Measurements from ENCODE around the gene C8G. TPM values are rescaled to one million over a fixed set of nuclear protein-coding genes. Genes with fewer than 3 reads are reported as not detected.

C8G gene
- total RNA-seq, 1 experiment from 2014 or later, result not detected

DNA sequence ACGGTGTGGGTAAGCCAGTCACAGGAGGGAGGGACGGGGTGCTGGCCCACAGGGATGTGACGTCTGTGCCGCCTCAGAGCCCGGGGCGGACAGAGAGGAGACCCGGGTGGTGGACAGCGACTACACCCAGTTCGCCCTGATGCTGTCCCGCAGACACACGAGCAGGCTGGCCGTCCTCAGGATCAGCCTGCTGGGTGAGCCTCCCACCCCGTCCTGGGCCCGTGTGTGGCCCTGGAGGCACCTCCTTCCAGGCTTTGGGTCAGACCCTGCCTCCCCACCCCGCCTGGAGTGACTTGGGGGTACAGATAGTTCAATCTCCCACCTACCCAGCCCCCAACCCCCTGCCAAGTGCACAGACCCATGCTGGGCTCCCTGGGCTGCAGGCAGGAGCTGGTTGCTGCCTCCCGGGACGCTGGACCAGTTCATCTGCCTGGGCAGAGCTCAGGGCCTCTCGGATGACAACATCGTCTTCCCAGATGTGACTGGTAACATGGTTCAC is 8.8 kb downstream of the C8G start:
- no peak for DNase-seq (ENCODE audit: low spot score)

GRCh38 chr9:136954270-136955083 is 9.4 kb downstream of the C8G start:
- no peak for DNase-seq (ENCODE audit: low spot score)

DNA sequence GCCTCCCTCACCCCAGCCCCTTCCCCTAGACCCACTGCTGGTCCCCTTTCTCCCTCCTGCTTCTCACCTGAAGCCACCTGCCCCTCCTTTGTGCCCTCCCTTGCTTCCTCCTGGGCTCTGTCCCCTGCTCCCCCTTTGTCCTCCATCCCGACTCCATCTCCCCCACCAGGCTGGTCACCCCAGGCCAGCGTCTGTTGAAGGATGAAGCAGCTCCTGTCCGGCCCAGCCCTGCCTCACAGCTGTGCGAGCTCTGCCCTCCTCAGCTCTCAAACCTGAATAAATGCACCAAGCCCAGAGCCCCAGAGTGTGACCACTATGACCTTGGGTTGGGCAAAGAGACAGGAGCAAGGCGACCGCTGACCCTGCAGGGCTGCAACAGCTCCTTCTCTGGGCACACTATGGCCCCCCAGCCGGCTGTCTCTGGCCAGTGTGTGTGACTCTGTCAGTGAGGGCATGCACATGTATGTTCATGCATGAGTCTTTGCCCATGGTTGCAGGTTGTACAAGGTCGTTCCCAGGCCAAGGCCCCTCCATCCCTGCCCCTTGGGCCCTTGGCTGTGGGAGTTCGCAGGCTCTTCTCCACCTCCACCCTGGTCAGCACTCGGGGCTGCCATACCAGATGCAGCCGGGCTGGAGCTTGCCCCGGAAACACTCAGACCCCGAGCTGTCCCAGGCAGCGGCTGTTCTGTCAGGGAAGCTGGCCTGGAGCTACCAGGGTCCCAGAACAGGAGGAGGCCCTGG is 10.3 kb downstream of the C8G start:
- DNase-seq (ENCODE audit: low spot score), result no peak

- DNase-seq (ENCODE audit: low spot score), result no peak
Measured at GRCh38 chr9:136955943-136956335, 10.9 kb downstream of the C8G start.

- DNase-seq (ENCODE audit: low spot score), result no peak
Measured at GRCh38 chr9:136956604-136957003, 11.6 kb downstream of the C8G start.

DNA sequence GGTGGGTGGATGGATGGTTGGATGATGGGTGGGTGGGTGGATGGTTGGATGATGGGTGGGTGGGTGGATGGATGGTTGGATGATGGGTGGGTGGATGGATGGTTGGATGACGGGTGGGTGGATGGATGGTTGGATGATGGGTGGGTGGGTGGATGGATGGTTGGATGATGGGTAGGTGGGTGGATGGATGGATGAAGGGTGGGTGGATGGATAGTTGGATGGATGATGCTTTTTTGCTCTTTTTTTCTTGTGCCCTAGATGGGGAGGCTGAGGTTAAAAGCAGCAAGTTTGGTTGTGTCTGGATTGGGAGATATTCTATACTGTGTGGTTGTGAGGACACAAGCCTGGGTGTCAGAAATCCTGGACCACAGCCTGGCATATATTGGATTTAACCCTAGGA is 12.4 kb downstream of the C8G start:
- DNase-seq (ENCODE audit: low spot score), result no peak

- no peak for DNase-seq (ENCODE audit: low spot score)
Measured at GRCh38 chr9:136957901-136958300, 12.9 kb downstream of the C8G start.

DNA sequence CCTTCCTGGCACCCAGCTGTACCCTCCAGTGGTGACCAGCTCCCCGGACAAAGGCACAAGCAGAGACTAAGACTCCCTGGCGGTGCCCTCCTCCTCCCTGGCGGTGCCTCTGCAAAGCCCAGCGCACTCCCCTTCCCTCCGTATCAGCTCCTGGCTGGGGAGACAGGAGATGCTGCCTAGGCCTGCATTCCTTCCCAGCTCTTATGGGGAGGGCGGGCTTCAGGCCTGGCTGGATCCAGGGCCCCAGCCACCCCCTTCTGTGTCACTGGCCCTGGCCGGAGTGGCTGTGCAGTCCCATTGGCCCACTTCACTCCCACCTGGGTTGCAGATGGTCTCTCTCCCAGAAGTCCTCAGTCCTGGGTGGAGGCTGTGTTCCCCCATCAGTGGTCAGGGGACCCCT is 13.4 kb downstream of the C8G start:
- DNase-seq (ENCODE audit: low spot score), result no peak

- no peak for DNase-seq (ENCODE audit: low spot score)
Measured at GRCh38 chr9:136958898-136959850, 14.1 kb downstream of the C8G start.

- no peak for DNase-seq (ENCODE audit: low spot score)
Measured at GRCh38 chr9:136960212-136960937, 15.3 kb downstream of the C8G start.

DNA sequence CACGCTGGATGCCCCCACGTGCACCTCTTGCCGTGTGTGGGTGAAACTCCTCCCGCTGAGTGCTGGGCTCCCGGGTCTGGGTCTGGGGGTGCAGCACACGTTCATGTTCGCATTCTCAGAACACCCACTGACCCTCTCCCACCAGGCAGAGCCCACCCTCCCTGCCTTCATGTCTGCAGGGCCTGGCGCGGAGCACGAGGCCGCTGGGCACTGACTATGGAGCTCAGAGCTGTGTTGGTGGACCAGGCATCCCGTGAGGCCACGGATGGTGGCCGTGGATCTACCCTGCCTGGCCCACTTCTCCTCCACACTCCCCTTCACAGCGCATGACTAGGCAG is 15.9 kb downstream of the C8G start:
- DNase-seq (ENCODE audit: low spot score), result no peak

DNA sequence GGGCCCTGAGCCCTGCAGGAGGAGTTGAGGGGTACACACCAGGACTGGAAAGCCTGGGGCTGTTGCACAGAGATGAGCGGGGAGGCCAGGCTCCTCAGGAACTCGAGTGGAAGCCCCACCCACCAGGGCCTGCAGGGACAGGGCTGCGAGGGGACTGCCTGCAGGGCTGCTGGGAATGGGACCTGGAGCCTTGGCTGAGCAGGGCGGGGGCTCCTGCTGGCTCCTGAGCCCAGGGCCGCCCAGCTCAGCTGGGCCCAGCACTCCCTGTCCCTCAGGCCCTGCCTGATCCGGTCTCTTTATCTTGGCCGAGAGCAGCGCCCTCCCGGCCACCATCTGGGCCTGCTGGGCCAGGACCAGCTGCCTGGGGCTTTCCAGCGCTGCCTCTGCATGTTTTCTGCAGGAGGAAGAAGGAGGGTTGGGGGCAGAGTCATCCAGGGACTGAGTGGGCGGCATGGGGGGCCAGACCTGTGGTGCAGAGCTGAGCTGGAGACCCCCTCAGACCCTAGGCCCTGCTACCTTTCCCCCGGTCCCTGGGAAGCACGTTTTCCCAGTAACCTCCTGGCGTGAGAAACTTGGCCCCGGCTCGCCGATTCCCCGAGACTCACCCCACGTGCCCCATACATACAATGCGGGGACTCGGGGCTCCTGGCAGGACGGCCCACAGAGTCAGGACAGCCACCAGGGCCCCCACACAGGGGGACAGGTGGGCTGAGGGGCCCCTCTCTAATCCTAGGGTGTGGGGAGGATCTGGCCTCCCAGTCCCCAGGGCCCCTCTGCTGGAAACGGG is 16.4 kb downstream of the C8G start:
- DNase-seq (ENCODE audit: low spot score), result no peak

GRCh38 chr9:136962163-136962562 is 17.1 kb downstream of the C8G start:
- DNase-seq (ENCODE audit: low spot score), result no peak

GRCh38 chr9:136962701-136963248 is 17.7 kb downstream of the C8G start:
- no peak for DNase-seq (ENCODE audit: low spot score)

DNA sequence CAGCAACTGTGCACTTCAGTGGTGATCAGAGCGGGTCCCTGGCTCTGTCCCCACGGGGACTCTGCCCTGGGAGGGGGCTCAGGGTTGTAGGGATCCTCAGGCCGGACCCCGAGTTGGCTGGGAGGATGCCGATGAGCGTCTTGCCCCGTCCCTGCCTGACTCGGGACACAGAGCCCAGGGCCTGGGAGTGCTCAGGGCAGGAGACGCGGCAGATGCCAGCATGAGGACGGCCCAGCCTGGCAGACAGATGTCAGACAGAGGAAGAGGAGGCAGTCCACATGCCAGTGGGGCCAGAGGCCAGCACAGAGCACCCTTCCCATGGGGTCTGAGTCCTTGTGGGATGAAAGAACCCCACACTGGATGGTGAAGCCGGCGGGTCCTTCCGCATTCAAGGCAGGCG is 18.3 kb downstream of the C8G start:
- no peak for DNase-seq (ENCODE audit: low spot score)

GRCh38 chr9:136963751-136964150 is 18.7 kb downstream of the C8G start:
- no peak for DNase-seq (ENCODE audit: low spot score)

GRCh38 chr9:136964171-136964689 is 19.2 kb downstream of the C8G start:
- DNase-seq (ENCODE audit: low spot score), result no peak

DNA sequence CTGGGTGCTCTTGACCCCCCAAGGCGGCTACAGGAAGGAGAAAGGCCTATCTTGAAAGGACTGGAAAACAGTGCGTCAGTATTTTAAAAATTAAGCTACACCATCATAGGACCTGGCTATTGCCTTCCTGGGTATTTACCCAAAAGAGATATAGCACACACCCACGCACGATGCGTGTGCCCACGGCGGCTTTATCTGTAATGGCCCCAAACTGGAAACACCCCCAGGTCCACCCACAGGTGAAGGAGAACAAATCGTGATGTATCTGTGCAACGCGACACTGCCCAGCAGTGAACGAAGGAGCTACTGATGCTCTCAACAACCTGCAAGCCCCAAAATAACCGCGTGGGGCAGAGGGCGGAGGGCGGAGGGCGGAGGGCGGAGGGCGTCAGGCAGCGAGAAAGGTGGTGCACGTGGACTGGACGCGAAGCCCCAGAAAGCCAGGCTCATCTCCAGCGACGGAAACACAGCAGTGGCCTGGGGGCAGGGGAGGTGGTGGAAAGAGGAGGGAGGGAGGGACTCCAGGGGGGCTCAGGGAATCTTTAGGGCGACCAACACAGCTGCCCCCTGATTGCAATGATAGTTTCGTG is 19.9 kb downstream of the C8G start:
- no peak for DNase-seq (ENCODE audit: low spot score)

- DNase-seq (ENCODE audit: low spot score), result no peak
Measured at GRCh38 chr9:136965771-136966484, 20.9 kb downstream of the C8G start.
